BE2C (cell line): ENCODE results near the gene MBD1.

Experiments
- DNase-seq: peaks from one replicate; pipeline ENCODE4 v3.0.0-alpha.2; 2020
- H3K27me3 ChIP-seq: fragments of 250-450 bp; sonication (Bioruptor Pico); 2 replicates; pipeline ENCODE4 v1.5.1; 2020; ENCODE audit warnings: mild to moderate bottlenecking
- H3K36me3 ChIP-seq: fragments of 250-450 bp; sonication (Bioruptor Pico); 2 replicates; pipeline ENCODE4 v1.5.1; 2020; ENCODE audit warnings: mild to moderate bottlenecking
- H3K4me1 ChIP-seq: fragments of 250-450 bp; sonication (Bioruptor Pico); 2 replicates; pipeline ENCODE4 v1.5.1; 2020
- H3K4me3 ChIP-seq: 2 replicates; pipeline ENCODE4 v1.5.1; 2011; ENCODE audit warnings: low read depth, low read length
- H3K9me3 ChIP-seq: fragments of 250-450 bp; sonication (Bioruptor Pico); 2 replicates; pipeline ENCODE4 v1.5.1; 2020
- TF ChIP-seq, protein P1 (sequence below): IDR thresholded peaks from 2 replicates; pipeline ENCODE4 v1.5.1; 2012; ENCODE audit warnings: mild to moderate bottlenecking, low read depth, low read length

MBD1 gene

GRCh38 chr18:50287028-50287440 lies 5.7 kb upstream of the MBD1 start:
- DNase-seq: no peak
- Histone ChIP-seq H3K27me3 (no peaks in the 10 kb centered on the region), H3K36me3 (no peaks in the 10 kb centered on the region; the same call in none of the 2 replicates), H3K9me3 (no peaks in the 10 kb centered on the region), H3K4me3 (peak overlapping the region; percentile 80), H3K4me1 (no peaks in the 10 kb centered on the region)
- TF ChIP-seq, protein P1, sequence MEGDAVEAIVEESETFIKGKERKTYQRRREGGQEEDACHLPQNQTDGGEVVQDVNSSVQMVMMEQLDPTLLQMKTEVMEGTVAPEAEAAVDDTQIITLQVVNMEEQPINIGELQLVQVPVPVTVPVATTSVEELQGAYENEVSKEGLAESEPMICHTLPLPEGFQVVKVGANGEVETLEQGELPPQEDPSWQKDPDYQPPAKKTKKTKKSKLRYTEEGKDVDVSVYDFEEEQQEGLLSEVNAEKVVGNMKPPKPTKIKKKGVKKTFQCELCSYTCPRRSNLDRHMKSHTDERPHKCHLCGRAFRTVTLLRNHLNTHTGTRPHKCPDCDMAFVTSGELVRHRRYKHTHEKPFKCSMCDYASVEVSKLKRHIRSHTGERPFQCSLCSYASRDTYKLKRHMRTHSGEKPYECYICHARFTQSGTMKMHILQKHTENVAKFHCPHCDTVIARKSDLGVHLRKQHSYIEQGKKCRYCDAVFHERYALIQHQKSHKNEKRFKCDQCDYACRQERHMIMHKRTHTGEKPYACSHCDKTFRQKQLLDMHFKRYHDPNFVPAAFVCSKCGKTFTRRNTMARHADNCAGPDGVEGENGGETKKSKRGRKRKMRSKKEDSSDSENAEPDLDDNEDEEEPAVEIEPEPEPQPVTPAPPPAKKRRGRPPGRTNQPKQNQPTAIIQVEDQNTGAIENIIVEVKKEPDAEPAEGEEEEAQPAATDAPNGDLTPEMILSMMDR: no peak

DNA sequence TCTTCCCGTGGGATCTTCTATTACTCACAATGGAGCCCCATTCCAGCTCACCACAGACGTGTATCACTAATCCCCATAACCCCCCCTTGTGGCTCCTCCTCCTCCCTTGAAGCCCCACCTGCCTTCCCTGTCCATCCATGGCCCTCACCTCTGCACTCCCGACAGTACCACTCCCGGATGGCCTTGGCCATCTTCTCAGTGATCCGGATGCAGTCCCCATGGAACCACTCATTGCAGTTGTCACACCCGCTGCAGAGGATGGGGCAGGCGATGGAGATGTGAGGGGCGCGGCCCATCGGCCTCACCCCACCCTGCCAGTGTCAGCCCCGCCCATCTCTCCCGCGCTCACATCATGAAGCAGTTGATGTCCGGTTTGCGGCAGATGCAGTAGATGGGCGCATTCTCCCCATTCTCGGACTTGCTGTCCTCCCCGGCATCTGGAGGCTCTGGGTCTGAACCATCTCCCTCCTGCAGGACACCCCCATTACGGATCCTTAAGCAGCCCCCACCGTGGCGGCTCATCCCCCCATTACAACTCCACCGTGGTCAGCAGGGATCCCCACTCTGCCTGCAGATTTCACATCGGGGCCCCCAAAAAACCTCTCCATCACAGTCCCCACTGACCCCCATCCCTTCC lies 5.2 kb upstream of the MBD1 start:
- Histone ChIP-seq H3K4me3 (peak overlapping the region; percentile 80), H3K36me3 (no peaks in the 10 kb centered on the region; the same call in none of the 2 replicates), H3K27me3 (no peaks in the 10 kb centered on the region), H3K9me3 (no peaks in the 10 kb centered on the region), H3K4me1 (no peaks in the 10 kb centered on the region)
- TF ChIP-seq, protein P1: no peak
- DNase-seq: no peak

DNA sequence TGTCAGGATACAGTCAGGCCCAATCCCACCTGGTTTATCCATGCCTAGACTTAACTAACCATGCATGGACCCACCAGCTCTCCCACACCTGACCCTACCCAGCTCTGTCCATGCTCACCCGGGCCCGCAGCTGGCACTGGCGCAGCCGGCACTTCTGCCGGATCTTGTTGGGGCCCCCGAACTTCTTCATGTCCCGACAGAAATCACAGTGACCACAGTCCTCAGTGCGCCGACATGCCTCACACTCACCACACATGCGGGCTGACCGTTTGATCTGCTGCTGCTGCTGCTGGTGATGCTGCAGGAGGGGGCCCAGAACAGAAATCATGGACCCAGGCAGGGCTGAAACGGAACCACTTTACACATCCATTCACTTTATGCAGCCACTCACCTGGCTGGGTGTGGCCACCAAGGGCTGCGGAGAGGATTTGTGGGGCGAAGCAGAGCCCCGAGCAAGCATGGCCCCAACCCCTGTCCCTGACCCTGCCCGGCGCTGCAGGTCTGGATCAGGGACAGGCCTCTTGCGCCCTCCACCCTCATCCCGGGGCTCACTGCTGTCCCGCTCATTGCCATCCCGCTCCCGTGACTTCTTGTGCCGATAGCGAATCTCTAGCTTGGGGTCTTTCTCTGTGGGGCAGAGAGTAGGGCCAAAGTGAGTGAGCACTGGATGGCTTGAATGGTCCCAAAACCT lies 4.5 kb upstream of the MBD1 start:
- no peaks in the 10 kb centered on the region for H3K4me1 ChIP-seq
- no peak for DNase-seq
- TF ChIP-seq, protein P1: no peak
- H3K27me3 ChIP-seq: no peaks in the 10 kb centered on the region
- H3K9me3 ChIP-seq: no peaks in the 10 kb centered on the region
- H3K4me3 ChIP-seq: no peak overlapping the region
- H3K36me3 ChIP-seq: no peaks in the 10 kb centered on the region; the same call in none of the 2 replicates

GRCh38 chr18:50285071-50285470 lies 3.7 kb upstream of the MBD1 start:
- TF ChIP-seq, protein P1: no peak
- no peak overlapping the region for H3K4me3 ChIP-seq
- no peak for DNase-seq
- no peaks in the 10 kb centered on the region for H3K9me3 ChIP-seq
- no peaks in the 10 kb centered on the region; the same call in none of the 2 replicates for H3K36me3 ChIP-seq
- H3K4me1 ChIP-seq: no peaks in the 10 kb centered on the region
- H3K27me3 ChIP-seq: no peaks in the 10 kb centered on the region

DNA sequence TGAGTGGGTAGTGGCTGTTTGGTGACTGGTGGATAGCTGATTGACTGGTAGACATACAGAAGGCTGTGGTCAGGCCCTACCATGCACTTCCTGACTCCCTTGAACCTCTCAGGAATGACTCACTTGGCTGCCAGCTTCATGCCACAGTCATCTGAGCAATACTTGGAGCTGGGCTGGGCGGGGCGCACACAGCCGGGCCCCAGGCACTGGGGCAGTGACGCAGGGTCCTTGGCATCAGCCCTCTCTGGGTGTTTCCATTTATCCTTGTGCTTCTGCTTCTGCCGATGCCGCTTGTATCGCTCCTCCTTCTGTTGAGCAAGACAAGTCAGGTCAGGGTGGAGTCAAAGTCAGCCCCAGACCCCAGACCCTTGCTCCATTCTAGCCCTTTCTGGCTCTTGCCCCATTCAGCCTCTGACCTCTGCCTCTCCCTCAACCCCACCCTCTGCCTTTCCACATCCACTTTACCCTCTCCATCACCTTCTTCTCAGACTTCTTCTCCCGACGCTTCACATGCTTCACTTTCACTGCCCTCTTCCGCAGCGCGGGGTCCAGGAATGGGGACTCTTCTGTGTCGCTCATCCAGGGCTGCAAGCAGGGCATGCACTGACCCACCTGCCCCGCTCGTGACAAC lies 3.0 kb upstream of the MBD1 start:
- no peaks in the 10 kb centered on the region for H3K4me1 ChIP-seq
- no peak for DNase-seq

More for the DNA sequence above, 3.0 kb upstream of the MBD1 start:
- TF ChIP-seq, protein P1: no peak
- H3K9me3 ChIP-seq: no peaks in the 10 kb centered on the region
- H3K27me3 ChIP-seq: no peaks in the 10 kb centered on the region
- no peak overlapping the region for H3K4me3 ChIP-seq
- no peaks in the 10 kb centered on the region; the same call in none of the 2 replicates for H3K36me3 ChIP-seq
